Measurements from ENCODE around the gene GPAT3. TPM values are rescaled to one million over a fixed set of nuclear protein-coding genes. Genes with fewer than 3 reads are reported as not detected.
"Not testable (repeated sequence)": the region's sequence is repeated elsewhere in the genome, so short reads cannot be mapped to it uniquely, and the experiment has no call there.

GPAT3 gene
- total RNA-seq, 1 donor from 2014 or later = 1.4 TPM

DNA sequence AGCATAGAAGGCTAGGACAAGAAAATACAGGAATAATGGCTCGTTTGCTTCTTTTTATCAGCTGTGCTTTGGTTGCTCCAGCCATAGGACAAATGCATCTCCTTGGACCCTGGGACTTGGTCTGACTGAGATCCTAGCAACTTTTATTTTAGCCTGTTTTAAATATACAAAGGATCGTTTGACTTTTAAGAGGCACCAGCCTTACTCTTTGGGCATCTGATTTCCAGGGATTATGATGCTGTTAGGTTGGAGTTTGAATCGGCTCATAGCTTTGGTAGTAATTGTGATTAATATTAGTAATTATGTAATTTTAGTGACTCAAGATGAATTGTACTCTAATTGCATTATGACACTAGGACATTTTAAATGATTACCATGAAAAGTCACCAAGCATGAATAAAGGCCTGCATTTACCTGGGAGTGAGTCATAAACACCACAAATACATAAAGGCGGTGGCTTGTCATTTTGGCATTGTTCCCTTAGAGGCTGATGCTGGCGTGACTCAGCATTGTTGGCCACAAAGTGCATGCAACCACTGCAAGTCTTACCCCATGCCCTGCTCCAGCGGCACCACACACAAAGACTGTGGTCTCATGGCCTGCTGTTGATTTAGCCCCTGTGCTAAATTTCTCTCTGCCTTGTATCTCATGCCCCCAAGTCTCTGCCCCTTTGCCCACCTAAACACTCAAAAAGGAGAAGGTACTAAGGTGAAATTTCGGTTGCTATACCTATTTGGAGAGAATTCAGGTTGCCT lies 12.4 kb downstream of the GPAT3 start:
- DNase-seq (ENCODE audit: extremely low read depth, low read depth, low spot score) = peak; percentile 63

DNA sequence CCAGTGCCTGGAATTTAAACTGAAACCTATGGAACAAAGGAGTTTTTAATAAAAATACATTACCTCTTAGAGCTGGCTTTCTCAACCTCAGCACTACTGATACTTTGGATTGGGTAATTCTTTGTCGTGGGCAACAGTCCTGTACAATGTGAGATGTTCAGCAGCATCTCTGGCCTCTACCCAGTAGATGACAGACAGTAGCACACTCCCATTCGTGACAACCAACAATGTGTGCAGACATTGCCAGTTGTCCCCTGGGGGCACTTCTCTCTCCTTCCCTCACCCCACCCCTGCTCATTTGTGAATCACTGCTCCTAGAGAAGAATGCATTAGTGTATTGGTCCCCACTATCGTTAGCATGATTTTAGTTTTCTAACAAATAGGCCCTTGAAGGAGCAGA lies 16.2 kb downstream of the GPAT3 start:
- DNase-seq (ENCODE audit: extremely low read depth, low read depth, low spot score) = no peak

DNA sequence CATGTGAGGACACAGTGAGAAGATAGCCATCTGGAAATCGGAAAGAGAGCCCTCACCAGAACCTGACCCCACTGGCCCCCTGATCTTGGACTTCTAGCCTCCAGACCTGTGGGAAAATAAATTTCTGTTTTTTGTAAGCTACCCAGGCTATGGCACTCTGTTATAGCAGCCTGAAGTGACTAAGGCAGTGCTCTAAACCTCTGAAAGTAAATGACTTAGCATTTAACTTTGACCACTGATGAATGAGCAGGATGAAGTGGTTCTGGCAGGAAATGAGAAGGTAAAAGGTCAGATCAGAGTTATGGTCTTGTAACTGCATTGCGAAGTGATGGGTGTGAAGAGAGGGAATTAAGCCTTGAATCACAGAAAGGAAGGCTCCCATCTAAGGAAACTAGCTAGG lies 17.0 kb downstream of the GPAT3 start:
- DNase-seq (ENCODE audit: extremely low read depth, low read depth, low spot score) = no peak

DNA sequence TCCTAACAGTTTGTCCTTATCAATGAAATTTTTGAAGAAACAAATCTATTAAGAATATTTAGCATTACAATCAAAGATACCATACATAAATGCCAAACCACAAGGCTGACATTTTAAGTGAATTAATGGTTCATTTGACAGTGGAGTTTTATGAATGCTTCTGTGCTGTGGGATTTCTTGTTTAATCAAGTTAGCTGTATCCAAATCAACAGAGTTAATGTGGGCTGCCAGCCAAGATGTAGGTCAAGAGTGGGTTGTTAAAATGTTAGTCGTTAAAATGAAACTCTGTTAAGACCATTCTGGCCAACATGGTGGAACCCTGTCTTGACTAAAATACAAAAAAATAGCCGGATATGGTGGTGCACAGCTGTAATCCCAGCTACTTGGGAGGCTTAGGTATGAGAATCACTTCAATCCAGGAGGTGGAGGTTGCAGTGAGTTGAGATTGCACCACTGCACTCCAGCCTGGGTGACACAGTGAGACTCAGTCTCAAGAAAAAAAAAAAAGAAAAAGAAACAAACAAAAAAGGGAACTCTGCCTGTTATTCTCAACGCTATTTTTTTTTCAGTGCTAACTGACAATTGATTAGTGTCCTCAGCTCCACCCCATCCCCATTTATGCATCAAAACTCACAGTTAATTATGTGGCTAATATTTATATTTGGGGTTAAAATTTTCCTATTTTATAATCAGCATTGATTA lies 20.2 kb downstream of the GPAT3 start:
- no peak for DNase-seq (ENCODE audit: extremely low read depth, low read depth, low spot score)

DNA sequence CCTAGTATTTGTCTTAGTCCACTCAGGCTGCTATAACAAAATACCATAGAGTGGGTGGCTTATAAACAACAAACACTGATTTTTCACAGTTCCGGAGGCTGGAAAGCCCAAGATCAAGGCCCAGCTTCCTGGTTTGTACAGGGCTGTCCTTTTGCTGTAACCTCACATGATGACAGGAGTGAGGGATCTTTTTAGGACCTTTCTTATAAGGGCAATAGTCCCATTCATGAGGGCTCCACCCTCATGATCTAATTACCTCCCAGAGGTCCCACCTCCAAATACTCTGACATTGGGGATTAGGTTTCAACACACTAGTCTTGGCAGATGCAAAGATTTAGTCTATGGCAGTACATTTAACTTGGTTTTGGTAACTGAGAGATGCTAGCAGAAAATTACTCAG lies 20.9 kb downstream of the GPAT3 start:
- no peak for DNase-seq (ENCODE audit: extremely low read depth, low read depth, low spot score)

DNA sequence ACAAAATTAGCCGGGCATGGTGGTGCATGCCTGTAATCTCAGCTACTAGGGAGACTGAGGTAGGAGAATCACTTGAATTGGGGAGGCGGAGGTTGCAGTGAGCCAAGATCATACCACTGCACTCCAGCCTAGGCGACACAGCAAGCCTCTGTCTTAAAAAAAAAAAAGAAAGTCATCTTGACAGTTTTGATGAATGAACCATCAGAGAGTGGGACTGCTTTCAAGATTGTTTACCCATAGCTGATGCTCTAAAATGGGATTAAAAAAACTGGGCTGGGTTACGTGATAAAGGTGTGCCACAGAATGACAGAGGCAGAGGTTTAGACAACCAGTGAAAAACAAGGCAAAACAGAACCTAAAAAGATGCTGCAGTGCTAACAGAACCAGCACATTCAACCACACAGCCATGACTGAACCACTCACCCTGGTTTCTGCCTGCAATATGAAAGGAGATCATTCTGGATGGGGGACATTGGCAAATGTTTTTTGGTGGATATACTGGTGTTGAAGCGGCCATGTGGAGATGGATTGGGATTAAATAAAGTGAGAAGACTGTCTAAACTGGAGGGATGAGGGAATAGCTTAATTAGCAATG lies 22.2 kb downstream of the GPAT3 start:
- DNase-seq (ENCODE audit: extremely low read depth, low read depth, low spot score) = no peak

DNA sequence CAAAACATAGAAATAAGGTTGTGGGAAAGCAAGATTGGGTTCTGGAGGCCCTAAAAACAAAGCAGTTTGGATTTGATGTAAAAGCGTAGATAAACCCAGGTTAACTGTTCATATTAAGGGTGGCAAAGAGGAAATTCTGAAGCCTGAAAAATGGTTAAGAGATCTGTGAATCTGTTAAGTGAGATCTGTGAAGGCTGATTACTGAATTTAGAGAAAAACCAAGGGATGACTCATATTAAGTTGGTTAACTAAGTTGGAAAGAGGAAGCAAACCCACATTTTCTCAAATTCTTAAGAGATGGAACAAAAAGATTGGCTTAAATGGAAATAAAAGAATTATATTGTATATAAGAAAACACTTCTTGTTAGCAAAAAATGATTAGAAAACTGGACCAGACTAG lies 22.8 kb downstream of the GPAT3 start:
- no peak for DNase-seq (ENCODE audit: extremely low read depth, low read depth, low spot score)

DNA sequence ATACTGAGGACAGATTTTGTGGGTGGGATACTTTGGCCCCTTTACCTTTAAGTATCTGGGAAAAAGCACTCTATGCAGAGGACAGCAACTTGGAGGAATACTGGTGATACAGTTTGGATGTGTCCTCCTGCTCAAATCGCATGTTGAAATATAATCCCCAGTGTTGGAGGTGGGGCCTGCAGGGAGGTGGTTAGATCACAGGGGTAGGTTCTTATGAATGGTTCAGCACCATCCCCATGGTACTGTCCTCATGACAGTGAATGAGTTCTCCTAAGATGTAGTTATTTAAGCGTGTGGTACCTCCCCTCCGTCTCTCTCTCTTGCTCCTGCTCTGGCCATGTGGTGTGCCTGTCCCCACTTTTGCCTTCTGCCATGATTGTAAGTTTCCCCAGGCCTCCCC lies 24.6 kb downstream of the GPAT3 start:
- no peak for DNase-seq (ENCODE audit: extremely low read depth, low read depth, low spot score)

DNA sequence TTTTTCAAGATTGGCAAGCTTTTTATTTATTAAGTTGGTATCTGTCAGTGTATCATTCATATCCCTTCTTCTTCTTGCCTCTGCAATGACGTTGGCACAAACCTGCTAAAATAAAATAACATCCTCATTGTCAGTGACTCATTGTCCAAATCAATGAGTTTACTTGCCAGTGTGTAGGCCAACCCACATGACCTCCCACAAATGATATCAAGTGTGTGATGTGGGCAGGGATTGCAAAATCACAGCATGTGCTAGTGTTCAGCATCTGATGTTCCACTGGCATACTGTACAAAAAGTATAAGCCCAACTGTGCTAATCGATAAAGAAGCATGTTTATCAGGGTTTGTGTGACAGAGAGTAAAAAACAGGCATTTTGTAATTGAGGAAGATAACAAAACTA lies 25.5 kb downstream of the GPAT3 start:
- no peak for DNase-seq (ENCODE audit: extremely low read depth, low read depth, low spot score)

DNA sequence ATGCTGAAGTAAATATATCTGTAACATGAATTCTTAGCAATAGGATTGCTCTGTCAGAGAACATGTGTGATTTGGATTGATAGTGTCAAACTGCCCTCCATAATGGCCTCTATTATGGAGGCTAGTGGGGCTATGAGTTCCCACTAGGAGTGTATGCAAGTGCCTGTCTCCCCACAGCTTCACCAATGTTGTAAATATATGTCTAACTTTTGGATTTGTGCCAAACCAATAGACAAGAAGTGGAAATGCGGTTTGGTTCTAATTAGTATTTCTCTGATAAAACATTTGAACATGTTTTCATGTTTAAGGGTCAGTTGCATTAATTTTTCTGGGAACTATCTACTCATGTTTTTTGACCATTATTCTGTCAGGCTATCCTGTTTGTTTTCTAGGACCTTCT lies 28.1 kb downstream of the GPAT3 start:
- no peak for DNase-seq (ENCODE audit: extremely low read depth, low read depth, low spot score)

DNA sequence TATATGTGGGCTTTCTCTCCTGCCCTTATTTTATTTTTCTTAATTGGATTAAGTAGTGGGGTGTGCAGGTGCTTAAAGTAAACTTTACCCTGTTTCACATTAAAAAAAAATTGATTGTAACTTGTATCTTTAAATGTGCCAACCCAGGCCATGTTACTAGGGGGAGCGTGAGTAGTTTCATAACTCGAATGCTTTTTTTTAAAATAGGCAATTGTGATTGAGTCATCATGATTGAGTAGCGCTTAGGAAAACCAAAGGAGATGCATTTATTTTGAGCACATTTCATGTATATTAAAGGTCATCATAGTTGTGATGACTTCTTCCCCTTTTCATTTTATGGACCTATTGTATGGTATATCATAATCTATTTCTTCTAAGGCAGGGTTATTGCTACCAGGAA lies 32.2 kb downstream of the GPAT3 start:
- no peak for DNase-seq (ENCODE audit: extremely low read depth, low read depth, low spot score)

DNA sequence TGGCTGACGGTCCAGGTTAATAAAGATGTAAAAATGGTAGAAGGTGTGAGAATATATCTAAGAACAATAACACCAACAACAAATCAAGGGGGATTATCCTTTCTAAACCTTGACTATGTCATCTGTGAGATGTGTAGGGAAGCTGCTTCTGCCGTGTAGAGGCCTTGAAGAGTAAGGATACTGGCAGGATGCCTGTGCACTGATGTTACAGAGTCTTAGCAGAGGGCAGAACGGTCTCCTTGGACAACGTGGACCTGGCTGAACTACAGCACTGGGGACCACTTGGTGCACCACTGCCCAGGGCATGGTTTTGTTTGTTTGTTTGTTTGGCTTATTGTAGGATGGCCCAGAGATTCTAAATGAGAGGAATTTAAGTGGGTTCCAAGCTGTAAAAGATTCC lies 33.5 kb downstream of the GPAT3 start:
- DNase-seq (ENCODE audit: extremely low read depth, low read depth, low spot score) = no peak

DNA sequence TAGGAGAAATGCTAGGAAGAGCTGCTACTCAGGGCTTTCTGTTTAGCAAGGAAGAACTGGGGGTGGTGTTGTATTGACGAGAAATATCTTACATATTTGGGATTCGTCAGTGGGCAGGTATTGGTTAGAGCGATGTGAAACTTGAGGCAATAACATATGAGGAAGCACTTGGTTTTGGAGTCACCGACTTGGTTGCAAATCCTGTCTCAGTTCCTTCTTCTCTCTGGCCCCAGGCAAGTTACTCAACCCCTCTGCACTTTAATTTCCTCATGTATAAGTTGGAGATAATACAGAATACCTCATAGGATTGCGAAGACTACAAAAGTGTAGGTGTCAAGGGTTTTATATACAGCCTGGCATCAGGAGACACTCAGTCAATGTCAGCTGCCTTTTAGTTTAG lies 34.1 kb downstream of the GPAT3 start:
- DNase-seq (ENCODE audit: extremely low read depth, low read depth, low spot score) = no peak

DNA sequence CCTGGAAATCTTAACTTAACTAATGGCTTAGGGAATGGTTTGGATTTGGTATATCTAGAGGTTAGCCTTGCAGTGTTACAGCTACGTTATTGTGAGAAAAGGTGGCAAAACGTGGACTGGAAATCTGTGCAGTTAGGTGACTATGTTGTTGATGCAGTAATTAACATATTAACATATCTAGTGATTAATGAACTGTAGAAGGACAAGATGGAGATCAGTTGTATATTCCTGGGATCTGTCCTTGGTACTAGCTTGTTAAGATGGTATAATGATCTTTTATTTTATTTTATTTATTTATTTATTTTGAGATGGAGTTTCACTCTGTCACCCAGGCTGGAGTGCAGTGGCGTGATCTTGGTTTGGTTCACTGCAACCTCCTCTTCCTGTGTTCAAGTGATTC lies 36.9 kb downstream of the GPAT3 start:
- no peak for DNase-seq (ENCODE audit: extremely low read depth, low read depth, low spot score)

DNA sequence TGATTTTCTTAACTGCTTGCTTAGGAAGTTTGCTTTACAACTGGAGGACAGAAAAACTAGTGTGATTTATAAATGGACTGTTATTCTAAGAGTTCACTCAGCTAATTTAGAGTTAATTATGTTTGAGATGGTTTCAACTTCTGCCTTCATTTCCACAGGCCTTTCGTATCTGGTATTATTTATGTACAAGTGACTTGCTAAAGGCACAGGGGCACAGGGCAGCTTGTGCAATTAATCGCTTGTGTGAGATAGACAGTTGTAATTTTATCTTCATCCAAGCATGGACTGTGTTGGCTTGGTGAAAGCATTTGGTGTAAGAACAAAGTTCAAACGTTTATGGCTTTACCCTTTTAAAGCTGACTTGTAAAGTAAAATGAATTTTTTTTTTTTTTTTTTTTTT lies 38.3 kb downstream of the GPAT3 start:
- no peak for DNase-seq (ENCODE audit: extremely low read depth, low read depth, low spot score)

DNA sequence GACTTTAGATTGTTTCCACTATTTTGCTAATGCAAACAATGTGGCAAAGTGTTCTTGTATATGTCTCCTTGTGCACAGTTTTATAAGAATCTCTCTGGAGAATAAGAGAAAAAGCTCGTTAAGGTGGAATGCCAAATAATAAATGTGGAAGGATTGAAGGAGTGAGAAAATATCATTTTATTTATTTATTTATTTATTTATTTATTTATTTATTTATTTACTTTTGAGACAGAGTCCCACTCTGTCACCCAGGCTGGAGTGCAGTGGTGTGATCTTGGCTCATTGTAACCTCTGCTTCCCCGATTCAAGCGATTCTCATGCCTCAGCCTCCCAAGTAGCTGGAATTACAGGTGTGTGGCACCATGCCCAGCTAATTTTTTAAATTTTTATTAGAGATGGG lies 40.3 kb downstream of the GPAT3 start:
- DNase-seq (ENCODE audit: extremely low read depth, low read depth, low spot score) = not testable (repeated sequence)

DNA sequence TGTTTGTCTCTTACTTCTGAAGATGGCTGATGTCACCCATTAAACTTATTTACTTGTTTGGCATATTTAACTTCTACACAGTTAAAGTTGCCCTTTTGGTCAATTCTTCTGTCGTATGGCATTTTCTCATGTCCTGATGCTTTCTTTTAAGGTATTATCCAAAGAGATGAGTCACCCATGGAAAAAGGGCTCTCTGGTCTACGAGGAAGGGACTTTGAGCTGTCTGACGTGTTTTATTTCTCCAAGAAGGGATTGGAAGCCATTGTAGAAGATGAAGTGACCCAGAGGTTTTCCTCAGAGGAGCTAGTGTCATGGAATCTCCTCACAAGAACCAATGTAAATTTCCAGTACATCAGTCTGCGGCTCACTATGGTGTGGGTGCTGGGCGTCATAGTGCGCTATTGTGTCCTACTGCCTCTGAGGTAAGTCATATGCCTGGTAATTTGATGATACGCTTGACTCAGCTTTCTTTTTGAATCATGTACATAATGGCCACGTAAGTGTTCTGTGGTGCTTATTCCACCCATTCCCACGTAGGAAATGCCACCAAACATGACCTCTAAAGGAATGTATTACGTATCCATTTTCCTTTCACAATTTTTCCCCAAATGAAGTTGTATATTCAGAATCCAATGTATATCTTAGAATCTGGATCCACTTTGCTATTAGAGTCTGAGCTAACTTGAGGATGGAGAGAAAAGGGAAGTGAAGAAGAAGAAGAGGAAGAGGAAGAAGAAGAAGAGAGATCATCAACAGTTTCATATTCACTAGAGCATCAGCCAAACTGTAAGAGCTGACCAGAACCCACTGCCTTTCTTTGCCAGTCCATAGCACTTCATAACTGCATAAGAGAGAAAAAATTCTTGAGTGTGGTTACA lies 45.7 kb downstream of the GPAT3 start:
- DNase-seq (ENCODE audit: extremely low read depth, low read depth, low spot score) = no peak

DNA sequence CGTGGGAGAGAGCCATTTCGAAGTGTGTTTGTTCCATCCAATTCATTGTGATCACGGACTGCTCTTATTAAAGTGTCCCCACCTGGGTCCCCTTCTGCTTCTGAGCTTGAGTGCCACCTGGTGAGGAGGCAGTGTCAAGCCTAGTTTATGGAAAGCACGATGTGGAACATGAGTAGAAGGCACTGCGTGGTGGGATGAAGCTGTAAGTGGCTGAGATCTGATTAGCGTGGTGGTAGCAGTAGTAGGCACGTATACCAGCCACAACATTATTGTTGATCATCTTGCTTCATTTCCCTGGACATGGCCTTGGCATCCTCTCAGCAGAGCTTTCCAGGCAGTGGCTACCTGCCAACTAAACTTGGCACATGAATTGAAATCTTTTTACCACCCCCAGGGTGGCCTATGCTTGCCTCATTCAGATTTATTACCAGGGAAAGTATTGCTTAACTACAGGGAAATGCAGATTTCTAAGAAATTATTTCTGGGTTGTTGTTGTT lies 46.4 kb downstream of the GPAT3 start:
- no peak for DNase-seq (ENCODE audit: extremely low read depth, low read depth, low spot score)

DNA sequence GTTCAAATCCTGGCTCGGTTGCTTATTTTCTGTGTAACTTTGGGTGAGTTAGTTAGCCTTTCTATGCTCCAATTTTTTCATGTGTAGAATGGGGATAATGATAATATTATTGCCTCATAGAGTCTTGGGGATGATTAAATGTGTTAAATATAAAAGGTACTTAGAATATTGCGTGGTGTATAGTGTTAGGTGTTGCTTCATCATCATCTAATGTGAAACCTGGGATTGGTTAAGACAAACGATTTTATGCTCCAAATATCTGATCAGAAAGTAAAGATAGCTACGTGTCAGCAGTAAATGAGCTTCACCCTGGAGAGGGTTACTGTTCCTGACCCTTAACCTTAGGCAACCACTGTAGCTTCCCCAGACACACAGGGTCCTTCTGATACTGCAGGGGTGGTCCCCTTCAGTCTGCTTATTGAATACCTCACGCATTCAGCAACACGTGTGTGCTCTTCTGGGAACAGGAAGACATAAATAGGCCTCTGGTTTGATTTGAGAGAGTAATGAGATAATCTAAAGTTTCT lies 50.1 kb downstream of the GPAT3 start:
- DNase-seq (ENCODE audit: extremely low read depth, low read depth, low spot score) = no peak

DNA sequence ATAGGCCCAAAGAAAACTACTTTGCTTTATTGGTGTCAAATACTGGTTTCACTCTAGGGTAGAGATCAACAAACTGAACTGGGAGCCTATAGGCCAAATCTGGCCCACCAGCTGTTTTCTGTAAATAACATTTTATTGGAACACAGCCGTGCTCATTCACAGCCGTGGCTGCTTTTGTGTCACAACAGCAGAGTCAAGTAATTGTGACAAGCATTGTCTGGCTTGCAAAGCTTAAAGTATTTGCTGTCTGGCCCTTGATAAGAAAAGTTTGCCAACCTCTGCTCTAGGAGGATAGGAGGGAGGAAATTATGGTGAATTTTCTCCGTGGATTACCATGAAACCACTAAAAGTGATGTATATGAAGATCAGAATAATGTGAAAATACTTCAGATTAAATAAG lies 53.4 kb downstream of the GPAT3 start:
- no peak for DNase-seq (ENCODE audit: extremely low read depth, low read depth, low spot score)

DNA sequence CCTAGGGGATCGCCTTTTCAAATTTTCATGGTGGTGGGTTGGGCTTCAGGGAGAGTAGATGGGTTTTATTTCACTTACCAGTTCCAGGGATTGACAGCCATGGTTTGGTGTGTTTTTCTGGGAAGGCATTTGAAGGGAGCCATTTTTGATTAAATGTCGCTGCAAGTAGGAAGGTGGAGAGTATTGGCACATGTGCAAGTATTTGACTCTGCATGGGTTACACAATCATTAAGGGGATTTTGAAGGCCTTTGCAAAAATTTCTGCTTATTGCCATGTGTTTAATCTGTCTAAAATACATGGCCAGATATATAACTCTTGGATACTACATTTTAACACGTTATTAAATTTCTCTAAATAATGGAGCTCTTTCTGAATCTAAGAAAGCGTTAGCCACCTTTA lies 55.1 kb downstream of the GPAT3 start:
- no peak for DNase-seq (ENCODE audit: extremely low read depth, low read depth, low spot score)

Measured in glomerular endothelial cell (primary cell).